H1 (cell line): ENCODE results near the gene ME3. TPM values are rescaled to one million over a fixed set of nuclear protein-coding genes. Genes with fewer than 3 reads are reported as not detected.

Experiments used
- CTCF ChIA-PET: fragments of 300-600 bp; sonication (Branson Sonifier 250); formaldehyde crosslinking; loops from one replicate; lab custom pipeline; 2021; ENCODE audit not compliant: partially characterized antibody; lab: Charles Lee
- POLR2A ChIA-PET: fragments of 300-600 bp; sonication (Branson Sonifier 250); formaldehyde crosslinking; loops from one replicate; lab custom pipeline; 2021; ENCODE audit warnings: inconsistent platforms; ENCODE audit not compliant: partially characterized antibody; lab: Charles Lee
- DNase-seq, 2 experiments: peaks; one replicate each; pipeline versions ENCODE4 v3.0.0 to v3.0.0-alpha.2; 2010 to 2022; ENCODE audit warnings: low spot score in 2 of 2, low read depth in 1 of 2, mixed read lengths in 1 of 2
- FAIRE-seq: peaks from 2 replicates; lab custom pipeline; 2011; peaks lifted over from hg19 to GRCh38; lab: Jason Lieb, UNC
- H2AFZ ChIP-seq: 2 replicates; pipeline ENCODE4 v1.8.1; 2012; ENCODE audit warnings: low read length, inconsistent platforms
- H2AK5ac ChIP-seq: 2 replicates; pipeline ENCODE4 v1.6.1; 2013; ENCODE audit warnings: low read depth, low read length
- H2BK120ac ChIP-seq: replicated peaks from 2 replicates; pipeline ENCODE3; 2013; ENCODE audit warnings: low read depth, low read length, inconsistent platforms
- H2BK12ac ChIP-seq: 2 replicates; pipeline ENCODE4 v1.6.1; 2013; ENCODE audit warnings: low read depth, low read length
- H2BK15ac ChIP-seq: 2 replicates; pipeline ENCODE4 v1.6.1; 2013; ENCODE audit warnings: low read length
- H2BK20ac ChIP-seq: 2 replicates; pipeline ENCODE4 v1.6.1; 2013; ENCODE audit warnings: low read length
- H2BK5ac ChIP-seq: 2 replicates; pipeline ENCODE4 v1.6.1; 2013; ENCODE audit warnings: low read depth, low read length
- H3K14ac ChIP-seq: 2 replicates; pipeline ENCODE4 v1.6.1; 2013; ENCODE audit warnings: inconsistent platforms; ENCODE audit not compliant: insufficient read length
- H3K18ac ChIP-seq: 2 replicates; pipeline ENCODE4 v1.6.1; 2013; ENCODE audit warnings: low read length; ENCODE audit errors: extremely low read depth
- H3K23ac ChIP-seq: 2 replicates; pipeline ENCODE4 v1.6.1; 2013; ENCODE audit warnings: inconsistent platforms; ENCODE audit not compliant: insufficient read length
- H3K23me2 ChIP-seq: 2 replicates; pipeline ENCODE4 v1.6.1; 2013; ENCODE audit warnings: low read depth, low read length
- H3K27ac ChIP-seq: 2 replicates; pipeline ENCODE4 v1.6.1; 2011; ENCODE audit warnings: low read depth, low read length, inconsistent platforms
- H3K27me3 ChIP-seq, 4 experiments: replicated peaks in 1 of 4; 1 replicate in 1 of 4; 2 replicates in 3 of 4; pipeline versions ENCODE4 v1.6.1 to v1.8.1; 2011 to 2013; ENCODE audit warnings: low read length in 3 of 4, mild to moderate bottlenecking in 3 of 4, inconsistent platforms in 2 of 4, mixed read lengths in 2 of 4, moderate library complexity in 1 of 4; ENCODE audit not compliant: control insufficient read depth in 3 of 4, insufficient read depth in 3 of 4; ENCODE audit errors: extremely low read depth in 1 of 4
- H3K36me3 ChIP-seq, 4 experiments: 2 replicates each; pipeline versions ENCODE4 v1.6.1 to v1.8.1; 2011 to 2013; ENCODE audit warnings: mild to moderate bottlenecking in 4 of 4, low read length in 3 of 4, moderate library complexity in 2 of 4, control low read depth in 1 of 4, inconsistent platforms in 1 of 4; ENCODE audit not compliant: insufficient read depth in 4 of 4, control insufficient read depth in 2 of 4
- H3K4ac ChIP-seq: replicated peaks from 2 replicates; pipeline ENCODE3; 2013; ENCODE audit warnings: low read length, low read depth, mixed read lengths, inconsistent platforms; ENCODE audit not compliant: insufficient read length
- H3K4me1 ChIP-seq, 4 experiments: replicated peaks in 1 of 4; 1 replicate in 1 of 4; 2 replicates in 3 of 4; pipeline versions ENCODE4 v1.6.1 to v1.8.1; 2011 to 2013; ENCODE audit warnings: low read length in 3 of 4, inconsistent platforms in 2 of 4, mixed read lengths in 1 of 4; ENCODE audit not compliant: insufficient read depth in 4 of 4, control insufficient read depth in 3 of 4
- H3K4me2 ChIP-seq, 2 experiments: 2 replicates each; pipeline versions ENCODE4 v1.6.1 to v1.8.1; 2011 to 2013; ENCODE audit warnings: low read depth in 2 of 2, low read length in 2 of 2, control low read depth in 1 of 2, inconsistent platforms in 1 of 2, mild to moderate bottlenecking in 1 of 2; ENCODE audit not compliant: insufficient read depth in 1 of 2
- H3K4me3 ChIP-seq, 4 experiments: fragments of 200-600, 300-600 bp in 1 of 4; sonication (generic), shearing (Covaris generic), sonication (Bioruptor Twin) in 1 of 4; 2 replicates each; pipeline versions ENCODE4 v1.5.1 to v1.8.1; 2011 to 2016; ENCODE audit warnings: low read length in 4 of 4, low read depth in 3 of 4, control low read depth in 2 of 4, inconsistent platforms in 2 of 4, mild to moderate bottlenecking in 2 of 4, mixed read lengths in 1 of 4, moderate library complexity in 1 of 4; ENCODE audit not compliant: insufficient read depth in 2 of 4; ENCODE audit errors: extremely low read depth in 1 of 4
- H3K56ac ChIP-seq: replicated peaks from 2 replicates; pipeline ENCODE3; 2013; ENCODE audit warnings: low read depth, mild to moderate bottlenecking, mixed read lengths, low read length, inconsistent platforms; ENCODE audit not compliant: insufficient read length
- H3K79me1 ChIP-seq: 2 replicates; pipeline ENCODE4 v1.6.1; 2013; ENCODE audit warnings: low read depth, low read length, control low read depth
- H3K79me2 ChIP-seq, 2 experiments: 2 replicates each; pipeline versions ENCODE4 v1.6.1 to v1.8.1; 2012 to 2013; ENCODE audit warnings: low read length in 2 of 2, mild to moderate bottlenecking in 2 of 2, inconsistent platforms in 1 of 2; ENCODE audit not compliant: insufficient read depth in 2 of 2, control insufficient read depth in 1 of 2
- H3K9ac ChIP-seq, 4 experiments: replicated peaks in 1 of 4; 1 replicate in 1 of 4; 2 replicates in 3 of 4; pipeline versions ENCODE4 v1.6.1 to v1.8.1; 2011 to 2013; ENCODE audit warnings: low read depth in 3 of 4, low read length in 3 of 4, control low read depth in 2 of 4, mild to moderate bottlenecking in 2 of 4, moderate library complexity in 2 of 4, inconsistent platforms in 1 of 4; ENCODE audit errors: extremely low read depth in 1 of 4
- H3K9me3 ChIP-seq, 2 experiments: 2 replicates each; pipeline versions ENCODE4 v1.6.1 to v1.8.1; 2012 to 2013; ENCODE audit warnings: mild to moderate bottlenecking in 2 of 2, moderate library complexity in 2 of 2, control low read depth in 1 of 2, inconsistent platforms in 1 of 2, low read depth in 1 of 2, low read length in 1 of 2, mixed read lengths in 1 of 2; ENCODE audit not compliant: insufficient read depth in 2 of 2
- H4K20me1 ChIP-seq, 2 experiments: replicated peaks in 1 of 2; 2 replicates each; pipeline versions ENCODE3 to v1.8.1; 2011 to 2013; ENCODE audit warnings: inconsistent platforms in 2 of 2, low read length in 2 of 2, mild to moderate bottlenecking in 1 of 2; ENCODE audit not compliant: insufficient read depth in 2 of 2, control insufficient read depth in 1 of 2
- H4K5ac ChIP-seq: 2 replicates; pipeline ENCODE4 v1.6.1; 2013; ENCODE audit warnings: low read length, low read depth, mixed read lengths, inconsistent platforms; ENCODE audit not compliant: insufficient read length
- H4K8ac ChIP-seq: 2 replicates; pipeline ENCODE4 v1.8.0; 2013; ENCODE audit warnings: mild to moderate bottlenecking, moderate library complexity, low read length, inconsistent platforms; ENCODE audit not compliant: insufficient read depth; ENCODE audit errors: extremely low read depth
- H4K91ac ChIP-seq: replicated peaks from 2 replicates; pipeline ENCODE3; 2013; ENCODE audit warnings: low read length, mixed read lengths, inconsistent platforms; ENCODE audit not compliant: insufficient read length
- BCL11A ChIP-seq, 2 experiments: IDR thresholded peaks; one replicate each; pipeline ENCODE4 v1.6.1; 2011; ENCODE audit warnings: low read depth in 2 of 2, low read length in 2 of 2, mild to moderate bottlenecking in 2 of 2
- BRCA1 ChIP-seq: IDR thresholded peaks from 2 replicates; pipeline ENCODE4 v1.6.1; 2012; ENCODE audit warnings: low read depth, low read length, improper control_type of control experiment
- CBX8 ChIP-seq: fragments of 300-800, 300-1000 bp; sonication (generic); IDR thresholded peaks from 2 replicates; pipeline ENCODE4 v1.7.1; 2016; ENCODE audit warnings: low read depth, low read length, borderline replicate concordance
- HDAC2 ChIP-seq, 2 experiments: fragments of 300-600 bp in 1 of 2; sonication (generic) in 1 of 2; IDR thresholded peaks; 2 replicates each; pipeline ENCODE4 v1.6.1; 2011 to 2012; ENCODE audit warnings: low read depth in 2 of 2, low read length in 2 of 2, mild to moderate bottlenecking in 2 of 2, moderate library complexity in 2 of 2, borderline replicate concordance in 1 of 2, inconsistent platforms in 1 of 2
- JUN ChIP-seq: IDR thresholded peaks from 2 replicates; pipeline ENCODE4 v1.6.1; 2011; ENCODE audit warnings: low read depth, mild to moderate bottlenecking, improper control_type of control experiment, low read length
- MAFK ChIP-seq: IDR thresholded peaks from 2 replicates; pipeline ENCODE4 v1.6.1; 2012; ENCODE audit warnings: low read depth, mild to moderate bottlenecking, improper control_type of control experiment, low read length
- RAD21 ChIP-seq, 2 experiments: IDR thresholded peaks in 1 of 2; conservative IDR thresholded peaks in 1 of 2; 2 replicates each; pipeline ENCODE4 v1.6.1; 2011; ENCODE audit warnings: low read depth in 2 of 2, low read length in 2 of 2, improper control_type of control experiment in 1 of 2, inconsistent platforms in 1 of 2, mild to moderate bottlenecking in 1 of 2, moderate library complexity in 1 of 2
- SP4 ChIP-seq: IDR thresholded peaks from 2 replicates; pipeline ENCODE4 v1.6.1; 2012; ENCODE audit warnings: low read length, inconsistent platforms
- SUZ12 ChIP-seq: fragments of 200-600 bp; sonication (generic); IDR thresholded peaks from 2 replicates; pipeline ENCODE4 v1.6.1; 2012; ENCODE audit warnings: mild to moderate bottlenecking, inconsistent platforms, low read length, moderate library complexity, mixed read lengths
- WGBS, 2 experiments: shearing (Covaris generic) in 1 of 2; methylation state at CpG; one replicate each; pipeline versions ENCODE4 v1.1.6 to v1.1.7; 2013 to 2015; ENCODE audit warnings: low lambda C conversion rate in 2 of 2, mixed read lengths in 2 of 2, inconsistent platforms in 1 of 2, low coverage in 1 of 2, missing lambda C conversion rate in 1 of 2; ENCODE audit not compliant: insufficient replicate concordance in 2 of 2, insufficient coverage in 1 of 2, insufficient read length in 1 of 2; ENCODE audit errors: extremely low coverage in 1 of 2, missing lambda C conversion rate in 1 of 2; 5-methylcytosine and 5-hydroxymethylcytosine counted together
- polyA plus RNA-seq, 7 experiments: library from polyadenylated mRNA; depleted of rRNA in 3 of 7; stranded (reverse) in 5 of 7; unstranded in 2 of 7; fragments of >200 nt in 5 of 7; fragments of 200-250 nt in 2 of 7; gene quantifications; 1 replicate in 5 of 7; 2 replicates in 1 of 7; 4 replicates in 1 of 7; pipeline versions ENCODE4 v1.2.1 to v1.2.3, GENCODE V29; 2011 to 2013; ENCODE audit warnings: missing spikeins in 2 of 7, mixed read lengths in 2 of 7
- total RNA-seq: library from RNA; stranded (reverse); fragmentation: NEBNext Ultra II Directional; extraction: Animal tissue kit (Norgen Biotek cat#: 25700); gene quantifications from 2 replicates; pipeline ENCODE4 v1.2.1, GENCODE V29; 2021
- TF ChIP-seq, protein P1 (sequence below): IDR thresholded peaks from 2 replicates; pipeline ENCODE4 v1.6.1; 2012; ENCODE audit warnings: inconsistent platforms
- TF ChIP-seq, protein P2 (sequence below), 3 experiments: IDR thresholded peaks; 1 replicate in 2 of 3; 2 replicates in 1 of 3; pipeline versions ENCODE4 v1.5.1 to v1.6.1; 2011; ENCODE audit warnings: low read length in 3 of 3, mild to moderate bottlenecking in 3 of 3, inconsistent platforms in 2 of 3, low read depth in 1 of 3, moderate library complexity in 1 of 3; ENCODE audit not compliant: insufficient read depth in 1 of 3; ENCODE audit errors: control extremely low read depth in 1 of 3

The ME3 gene
- total and polyA plus RNA-seq, 2 of the 8 experiments (the other 6 are each of a cell fraction or from before 2014, with no cell fraction given): 1.5 to 2.8 TPM

DNA sequence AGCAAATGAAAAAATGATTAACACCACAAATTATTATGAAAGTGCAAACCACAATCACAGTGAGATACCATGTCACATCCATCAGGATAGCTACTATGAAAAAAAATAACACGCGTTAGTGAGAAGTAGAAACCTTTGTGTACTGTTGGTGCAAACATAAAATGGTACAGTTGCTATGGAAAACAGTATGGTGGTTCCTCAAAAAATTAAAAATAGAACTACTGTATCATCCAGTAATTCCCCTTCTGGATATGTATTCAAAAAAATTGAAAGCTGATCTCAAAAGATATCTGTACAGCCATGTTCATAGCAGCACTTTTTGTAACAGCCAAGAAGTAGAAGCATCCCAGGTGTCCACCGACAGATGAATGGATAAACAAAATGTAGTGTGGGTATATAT, 254.3 kb downstream of the ME3 start:
- H2BK20ac ChIP-seq: no peak overlapping the region
- DNase-seq (no peak), FAIRE-seq (no peak)
- no peaks in the 10 kb centered on the region for H3K27me3 ChIP-seq
- no peak overlapping the region for H2BK120ac ChIP-seq
- H3K9ac ChIP-seq: no peak overlapping the region
- no peaks in the 10 kb centered on the region for H4K20me1 ChIP-seq
- H4K5ac ChIP-seq: no peak overlapping the region
- no peak overlapping the region for H2BK15ac ChIP-seq
- no peaks in the 10 kb centered on the region for H3K23me2 ChIP-seq
- H3K79me1 ChIP-seq: no peaks in the 10 kb centered on the region
- no peak overlapping the region for H2AK5ac ChIP-seq
- H2BK12ac ChIP-seq: no peak overlapping the region
- POLR2A ChIA-PET: no interaction called here
- no peak overlapping the region for H3K56ac ChIP-seq
- H2AFZ ChIP-seq: no peak overlapping the region
- no peak overlapping the region for H4K8ac ChIP-seq
- no peak overlapping the region for H3K14ac ChIP-seq
- H3K4ac ChIP-seq: no peak overlapping the region
- H3K9me3 ChIP-seq: no peaks in the 10 kb centered on the region
- no peak overlapping the region for H3K18ac ChIP-seq
- 83% methylated on average over 3 of the region's 3 CpGs; no CpG with 5 or more reads in 1 of the 2 experiments for WGBS, 2 experiments
- no peak overlapping the region for H3K4me2 ChIP-seq
- no peak overlapping the region for H2BK5ac ChIP-seq
- H4K91ac ChIP-seq: no peak overlapping the region
- H3K4me3 ChIP-seq: no peak overlapping the region
- H3K23ac ChIP-seq: no peak overlapping the region
- CTCF ChIA-PET: interaction anchor here (0.8 to 1.8 kb wide), 4 partner anchors 45 to 152 kb away, joined by 3 to 18 read pairs (median 4); no protein-coding TSS in a partner anchor
- no peaks in the 10 kb centered on the region for H3K4me1 ChIP-seq
- no peaks in the 10 kb centered on the region for H3K79me2 ChIP-seq
- no peaks in the 10 kb centered on the region for H3K36me3 ChIP-seq
- no peak overlapping the region for H3K27ac ChIP-seq
- TF ChIP-seq, protein P1, sequence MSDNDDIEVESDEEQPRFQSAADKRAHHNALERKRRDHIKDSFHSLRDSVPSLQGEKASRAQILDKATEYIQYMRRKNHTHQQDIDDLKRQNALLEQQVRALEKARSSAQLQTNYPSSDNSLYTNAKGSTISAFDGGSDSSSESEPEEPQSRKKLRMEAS: no peak
- TF ChIP-seq MAFK: no peak
- TF ChIP-seq SP4: no peak
- no peak for TF ChIP-seq BRCA1
- TF ChIP-seq RAD21 (IDR thresholded peaks at IDR 0.05 in 1 of 2, conservative IDR thresholded peaks at IDR 0.05 in 1 of 2; ENCODE audit: low read depth in 2 of 2, low read length in 2 of 2): no peak
- TF ChIP-seq JUN: no peak
- no peak for TF ChIP-seq BCL11A (IDR thresholded peaks at IDR 0.05; ENCODE audit: low read depth in 2 of 2, low read length in 2 of 2)
- TF ChIP-seq, protein P2, sequence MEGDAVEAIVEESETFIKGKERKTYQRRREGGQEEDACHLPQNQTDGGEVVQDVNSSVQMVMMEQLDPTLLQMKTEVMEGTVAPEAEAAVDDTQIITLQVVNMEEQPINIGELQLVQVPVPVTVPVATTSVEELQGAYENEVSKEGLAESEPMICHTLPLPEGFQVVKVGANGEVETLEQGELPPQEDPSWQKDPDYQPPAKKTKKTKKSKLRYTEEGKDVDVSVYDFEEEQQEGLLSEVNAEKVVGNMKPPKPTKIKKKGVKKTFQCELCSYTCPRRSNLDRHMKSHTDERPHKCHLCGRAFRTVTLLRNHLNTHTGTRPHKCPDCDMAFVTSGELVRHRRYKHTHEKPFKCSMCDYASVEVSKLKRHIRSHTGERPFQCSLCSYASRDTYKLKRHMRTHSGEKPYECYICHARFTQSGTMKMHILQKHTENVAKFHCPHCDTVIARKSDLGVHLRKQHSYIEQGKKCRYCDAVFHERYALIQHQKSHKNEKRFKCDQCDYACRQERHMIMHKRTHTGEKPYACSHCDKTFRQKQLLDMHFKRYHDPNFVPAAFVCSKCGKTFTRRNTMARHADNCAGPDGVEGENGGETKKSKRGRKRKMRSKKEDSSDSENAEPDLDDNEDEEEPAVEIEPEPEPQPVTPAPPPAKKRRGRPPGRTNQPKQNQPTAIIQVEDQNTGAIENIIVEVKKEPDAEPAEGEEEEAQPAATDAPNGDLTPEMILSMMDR (IDR thresholded peaks at IDR 0.05; ENCODE audit: control extremely low read depth in 1 of 3, insufficient read depth in 1 of 3, low read depth in 1 of 3, low read length in 3 of 3): no peak
- no peak for TF ChIP-seq CBX8
- TF ChIP-seq SUZ12: no peak
- TF ChIP-seq HDAC2 (IDR thresholded peaks at IDR 0.05; ENCODE audit: borderline replicate concordance in 1 of 2, low read depth in 2 of 2, low read length in 2 of 2): no peak
